GM21423 (cell line): ENCODE measurements around the gene IDUA.

Source experiments
- ATAC-seq: cut with Tn5 transposase; IDR thresholded peaks from one replicate; pipeline ENCODE4 v1.9.1; 2021; ENCODE audit warnings: mild to moderate bottlenecking, moderate library complexity; ENCODE audit not compliant: unreplicated experiment

IDUA gene

DNA sequence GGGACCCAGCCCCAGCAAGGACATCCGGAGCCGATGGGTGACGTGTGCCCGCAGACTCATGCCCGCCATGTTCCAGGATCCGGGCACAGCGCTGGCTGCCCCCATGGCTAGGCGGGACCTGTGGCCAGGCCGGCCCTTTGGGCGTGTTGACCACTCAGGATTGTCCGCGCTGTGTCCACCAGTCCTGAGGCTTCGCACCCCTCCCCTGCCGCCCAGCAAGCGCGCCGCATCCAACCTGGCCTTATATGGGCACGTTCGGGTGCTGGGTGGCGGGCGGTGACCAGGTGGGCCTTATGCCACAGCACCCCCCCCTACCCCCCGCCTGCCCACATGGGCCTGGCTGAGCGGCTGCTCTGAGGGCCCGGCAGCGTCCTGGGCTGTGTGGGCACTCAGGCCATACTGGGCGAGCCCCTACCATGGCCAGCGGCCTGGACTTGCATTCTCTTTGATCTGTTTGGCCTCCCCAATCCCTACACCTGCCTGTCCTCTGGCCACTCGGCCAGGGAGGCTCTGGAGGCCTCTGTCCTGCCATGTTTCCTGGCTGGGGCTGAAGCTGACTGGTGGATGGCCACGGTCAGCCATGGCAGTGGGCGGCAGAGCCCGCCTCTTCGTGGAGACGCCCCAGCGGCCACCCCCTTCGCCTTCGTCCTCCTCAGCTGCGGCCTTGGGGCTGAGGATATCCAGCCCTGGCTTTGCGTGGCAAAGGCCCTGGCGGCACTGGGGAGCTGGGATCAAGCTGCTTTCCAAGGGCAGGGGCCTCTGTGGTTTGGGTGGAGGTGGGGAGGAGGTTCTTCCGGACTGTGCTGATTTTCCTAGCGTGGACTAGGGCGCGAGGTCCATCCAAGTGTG, 26.6 kb downstream of the IDUA start:
- ATAC-seq = no peak

- no peak for ATAC-seq
Measured at GRCh38 chr4:1014291-1015167, 27.7 kb downstream of the IDUA start.

DNA sequence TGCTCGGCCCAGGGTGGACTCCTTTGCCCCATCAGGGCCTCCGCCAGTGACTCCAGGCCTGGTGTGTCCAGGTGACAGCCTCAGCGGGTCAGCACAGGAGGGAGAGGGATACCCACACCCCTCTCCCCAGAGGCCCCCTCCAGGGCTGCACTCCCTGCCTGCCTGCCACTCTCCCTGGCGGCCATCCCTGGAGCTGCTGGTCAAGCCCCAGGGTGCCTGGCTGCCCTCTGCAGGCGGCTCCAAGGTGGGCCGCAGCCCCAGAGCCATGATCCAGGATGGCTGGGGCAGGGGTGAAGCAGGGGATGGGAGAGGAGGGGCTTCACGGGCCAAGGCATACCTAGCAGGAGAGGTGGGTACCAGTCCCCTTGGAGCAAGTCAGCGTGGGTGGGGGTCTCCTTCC, 28.3 kb downstream of the IDUA start:
- no peak for ATAC-seq

DNA sequence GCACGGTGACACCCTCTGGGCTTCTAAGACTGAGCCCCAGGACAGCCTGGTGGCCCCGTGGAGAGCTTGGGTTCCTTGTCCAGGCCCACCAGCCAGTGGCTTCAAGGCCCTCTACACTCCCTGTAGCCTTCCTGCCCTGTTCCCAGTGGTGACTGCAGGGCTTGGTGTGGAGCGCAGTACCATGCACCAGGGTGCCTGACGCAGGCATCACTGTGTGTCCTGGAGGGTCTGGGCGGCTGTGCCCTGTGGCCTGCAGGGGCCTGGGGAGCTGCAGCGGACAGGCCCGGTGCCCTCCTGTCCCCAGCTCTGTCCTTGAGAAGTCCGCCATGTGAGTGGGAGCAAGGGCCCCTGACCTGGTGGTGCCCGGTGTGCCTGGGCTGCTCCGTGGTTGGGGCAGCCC, 28.9 kb downstream of the IDUA start:
- ATAC-seq = no peak

DNA sequence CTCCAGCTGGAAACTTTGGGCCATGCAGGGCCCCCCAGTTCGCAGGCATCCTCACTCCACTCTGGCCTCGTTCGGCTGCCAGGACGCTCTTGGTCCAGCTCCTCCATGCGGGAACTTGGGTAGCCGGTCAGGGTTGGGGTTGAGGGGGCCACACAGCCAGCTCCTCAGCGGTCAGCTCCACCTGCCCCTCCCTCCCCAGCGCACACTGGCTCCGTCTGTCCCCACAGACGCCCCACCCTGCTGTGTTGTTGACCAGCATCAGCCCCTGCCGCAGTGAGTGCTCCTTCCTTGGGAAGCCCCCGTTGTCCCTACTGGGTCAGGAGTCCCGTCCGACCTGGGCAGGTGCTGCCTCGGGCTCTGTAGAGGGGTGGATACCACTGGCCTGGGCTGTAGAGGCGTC, 30.4 kb downstream of the IDUA start:
- no peak for ATAC-seq

DNA sequence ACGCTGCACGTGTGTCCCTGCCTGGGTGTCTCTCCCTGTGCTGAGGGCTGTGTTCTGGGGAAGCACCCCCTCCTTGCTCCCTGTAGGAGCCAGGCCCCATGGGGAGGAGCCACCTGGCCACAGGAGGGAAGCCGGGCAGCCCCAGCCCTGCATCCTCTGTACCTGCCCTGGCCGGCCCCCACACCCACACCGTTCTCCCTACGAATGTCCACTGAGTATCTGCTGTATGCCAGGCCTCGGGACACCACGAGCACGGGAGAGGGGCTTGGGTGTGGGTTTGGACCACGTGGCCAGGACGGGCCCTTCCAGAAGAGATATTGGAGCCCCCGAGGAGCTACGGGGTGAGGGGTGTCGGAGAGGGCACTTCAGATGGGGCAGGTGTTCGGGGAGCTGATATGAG, 30.9 kb downstream of the IDUA start:
- no peak for ATAC-seq

- ATAC-seq = no peak
Measured at GRCh38 chr4:1018147-1019020, 31.5 kb downstream of the IDUA start.

DNA sequence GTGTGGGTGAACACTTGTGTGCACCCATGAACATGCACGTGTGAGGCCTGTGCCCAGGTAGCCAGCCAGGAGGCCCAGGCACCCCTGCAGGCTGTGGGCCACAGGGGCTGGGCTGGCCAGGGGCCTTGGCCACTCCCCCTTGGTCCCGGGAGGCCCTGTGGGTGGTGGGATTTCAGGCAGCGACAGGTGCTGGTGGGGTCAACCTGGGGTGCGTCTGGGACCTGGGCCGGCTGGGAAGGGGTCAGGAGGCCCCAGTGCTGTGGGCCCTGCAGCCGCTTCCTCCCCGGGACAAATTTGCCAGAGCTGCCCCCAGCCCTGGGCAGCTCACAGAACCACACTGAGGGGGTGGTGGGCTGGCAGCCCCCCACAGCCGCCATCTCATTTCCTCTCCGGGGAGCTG, 32.5 kb downstream of the IDUA start:
- ATAC-seq = no peak

- no peak for ATAC-seq
Measured at GRCh38 chr4:1019729-1020470, 33.1 kb downstream of the IDUA start.

DNA sequence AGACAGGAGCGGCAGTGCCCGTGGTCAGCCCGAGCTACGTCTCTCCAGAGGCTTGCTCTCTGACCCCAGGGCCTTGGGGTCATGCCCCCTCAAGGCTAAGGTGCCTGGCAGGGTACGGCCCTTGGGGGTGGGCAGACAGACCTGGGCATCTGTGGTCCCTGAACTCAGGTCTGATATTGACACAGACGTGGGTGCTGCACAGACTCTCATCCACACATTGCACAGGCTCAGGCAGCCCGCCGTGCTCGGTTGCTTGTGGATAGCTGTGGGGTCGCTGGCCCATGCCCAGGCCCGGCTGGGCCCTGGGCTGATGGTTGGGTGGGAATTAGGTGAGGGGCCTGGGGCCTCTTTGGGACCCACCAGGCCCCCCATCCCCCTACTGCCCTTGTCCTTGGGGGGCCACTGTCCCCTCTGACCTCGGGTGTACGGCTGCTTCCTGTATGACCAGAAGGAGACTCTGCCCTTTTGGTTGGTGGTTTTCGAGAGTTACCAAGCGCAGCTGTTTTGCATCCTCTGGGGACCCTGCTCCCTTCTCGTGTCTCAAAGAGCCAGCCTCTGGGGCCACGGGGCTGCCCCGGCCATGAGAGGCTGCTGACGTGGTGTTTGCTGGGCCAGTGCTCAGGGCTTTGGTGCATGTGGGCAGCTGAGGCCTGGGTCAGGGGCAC, 34.7 kb downstream of the IDUA start:
- peak; percentile 80 for ATAC-seq

- no peak for ATAC-seq
Measured at GRCh38 chr4:1022051-1022738, 35.4 kb downstream of the IDUA start.

DNA sequence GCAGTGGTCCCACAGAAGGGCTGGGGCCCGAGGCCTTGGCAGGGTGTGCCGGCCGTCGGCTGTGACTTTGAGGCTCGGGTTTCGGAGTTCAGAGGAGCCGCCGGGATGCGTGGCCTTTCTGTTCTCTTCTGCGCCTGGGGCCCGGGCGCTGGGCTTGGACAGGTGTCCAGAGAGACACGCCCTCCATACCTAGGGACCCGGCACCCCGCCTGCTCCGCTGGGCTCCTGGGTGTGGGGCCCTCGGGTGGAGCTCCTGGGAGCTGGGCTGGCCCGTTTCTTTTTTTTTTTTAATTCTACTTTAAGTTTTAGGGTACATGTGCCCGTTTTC, 35.9 kb downstream of the IDUA start:
- ATAC-seq = no peak

DNA sequence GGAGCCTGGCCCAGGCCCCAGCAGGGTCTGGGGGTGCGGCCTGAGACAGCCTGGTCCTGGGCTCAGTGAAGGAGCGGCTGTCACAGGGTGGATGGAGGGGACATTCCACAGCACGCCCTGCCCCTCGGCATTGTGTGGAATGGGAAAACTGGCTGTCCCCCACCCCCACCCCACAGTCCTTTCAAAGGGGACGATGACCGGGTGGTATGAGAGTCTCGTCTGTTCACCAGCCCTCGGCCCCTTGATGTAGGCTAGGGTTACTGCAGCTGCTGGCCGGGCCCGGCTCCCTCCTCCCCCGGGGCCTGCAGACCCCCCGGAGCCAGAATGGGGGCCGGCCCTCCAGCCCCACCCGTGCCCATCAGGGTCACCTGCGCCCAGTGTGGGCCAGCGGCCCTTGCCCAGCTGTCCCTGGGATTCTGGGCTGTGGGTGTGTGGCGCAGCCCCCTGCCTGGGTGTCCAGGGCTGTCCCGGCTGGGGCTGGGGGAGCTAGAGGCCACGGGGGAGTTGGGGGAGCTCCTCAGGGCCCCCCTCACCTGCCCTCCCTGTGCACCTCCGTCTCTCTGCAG, 36.3 kb downstream of the IDUA start:
- no peak for ATAC-seq

DNA sequence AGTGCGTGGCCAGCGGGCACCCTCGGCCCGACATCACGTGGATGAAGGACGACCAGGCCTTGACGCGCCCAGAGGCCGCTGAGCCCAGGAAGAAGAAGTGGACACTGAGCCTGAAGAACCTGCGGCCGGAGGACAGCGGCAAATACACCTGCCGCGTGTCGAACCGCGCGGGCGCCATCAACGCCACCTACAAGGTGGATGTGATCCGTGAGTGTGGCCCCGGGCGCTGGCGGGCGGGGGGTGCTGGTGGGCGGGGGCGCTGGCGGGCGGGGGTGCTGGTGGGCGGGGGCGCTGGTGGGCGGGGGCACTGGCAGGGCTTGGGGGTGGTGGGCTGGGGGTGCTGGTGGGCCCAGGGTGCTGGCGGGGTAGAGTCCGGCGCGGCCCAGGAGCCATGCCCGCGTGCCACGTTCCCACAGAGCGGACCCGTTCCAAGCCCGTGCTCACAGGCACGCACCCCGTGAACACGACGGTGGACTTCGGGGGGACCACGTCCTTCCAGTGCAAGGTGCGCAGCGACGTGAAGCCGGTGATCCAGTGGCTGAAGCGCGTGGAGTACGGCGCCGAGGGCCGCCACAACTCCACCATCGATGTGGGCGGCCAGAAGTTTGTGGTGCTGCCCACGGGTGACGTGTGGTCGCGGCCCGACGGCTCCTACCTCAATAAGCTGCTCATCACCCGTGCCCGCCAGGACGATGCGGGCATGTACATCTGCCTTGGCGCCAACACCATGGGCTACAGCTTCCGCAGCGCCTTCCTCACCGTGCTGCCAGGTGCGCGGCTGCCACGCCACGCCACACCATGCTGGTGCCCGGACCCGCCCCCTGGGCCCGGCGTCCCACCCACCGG, 37.3 kb downstream of the IDUA start:
- no peak for ATAC-seq

- no peak for ATAC-seq
Measured at GRCh38 chr4:1024882-1025545, 38.2 kb downstream of the IDUA start.

- peak; percentile 47 for ATAC-seq
Measured at GRCh38 chr4:1026115-1026514, 39.3 kb downstream of the IDUA start.

DNA sequence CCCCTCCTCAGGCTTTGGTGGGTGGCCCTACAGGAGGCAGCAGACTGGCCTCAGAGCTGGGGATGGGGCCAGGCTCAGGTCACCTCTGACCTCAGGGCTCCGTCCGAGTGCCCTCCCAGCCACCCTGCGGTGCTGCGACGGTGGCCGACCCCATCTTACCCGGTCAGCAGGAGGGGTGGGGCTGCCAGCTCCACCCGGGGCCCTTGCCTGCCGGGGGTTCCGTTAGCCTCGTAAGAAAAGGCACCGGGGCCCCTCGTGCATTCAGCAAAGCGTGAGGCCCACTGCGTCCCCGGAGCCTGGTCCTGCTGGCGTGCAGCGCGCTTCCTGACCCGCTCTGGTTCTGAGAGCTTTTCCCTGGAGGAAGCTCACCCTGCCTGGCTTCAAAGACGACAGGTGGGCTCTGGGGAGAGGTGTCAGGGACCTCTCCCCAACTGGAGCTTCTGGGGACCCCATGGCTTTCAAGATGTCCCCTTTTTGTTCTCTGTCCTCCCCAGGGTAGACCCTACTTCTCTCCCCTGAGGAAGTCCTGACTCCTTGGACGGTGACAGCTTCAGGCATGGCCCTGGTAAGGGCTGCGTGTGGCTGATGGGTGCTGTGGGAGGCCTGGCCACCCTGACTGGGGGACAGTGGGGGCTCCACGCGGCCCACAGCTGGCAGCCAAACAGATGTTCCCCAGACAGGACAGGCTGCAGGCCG, 40.5 kb downstream of the IDUA start:
- no peak for ATAC-seq
